NCI-H748 (cell line): ENCODE results near the gene GCNT4.
"Not testable (repeated sequence)": the region's sequence is repeated elsewhere in the genome, so short reads cannot be mapped to it uniquely, and the experiment has no call there.

Experiments used
- DNase-seq: peaks from one replicate; lab custom pipeline; 2025; ENCODE audit not compliant: unreplicated experiment; lab: John Stamatoyannopoulos, UW

Gene GCNT4, protein sequence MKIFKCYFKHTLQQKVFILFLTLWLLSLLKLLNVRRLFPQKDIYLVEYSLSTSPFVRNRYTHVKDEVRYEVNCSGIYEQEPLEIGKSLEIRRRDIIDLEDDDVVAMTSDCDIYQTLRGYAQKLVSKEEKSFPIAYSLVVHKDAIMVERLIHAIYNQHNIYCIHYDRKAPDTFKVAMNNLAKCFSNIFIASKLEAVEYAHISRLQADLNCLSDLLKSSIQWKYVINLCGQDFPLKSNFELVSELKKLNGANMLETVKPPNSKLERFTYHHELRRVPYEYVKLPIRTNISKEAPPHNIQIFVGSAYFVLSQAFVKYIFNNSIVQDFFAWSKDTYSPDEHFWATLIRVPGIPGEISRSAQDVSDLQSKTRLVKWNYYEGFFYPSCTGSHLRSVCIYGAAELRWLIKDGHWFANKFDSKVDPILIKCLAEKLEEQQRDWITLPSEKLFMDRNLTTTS

DNA sequence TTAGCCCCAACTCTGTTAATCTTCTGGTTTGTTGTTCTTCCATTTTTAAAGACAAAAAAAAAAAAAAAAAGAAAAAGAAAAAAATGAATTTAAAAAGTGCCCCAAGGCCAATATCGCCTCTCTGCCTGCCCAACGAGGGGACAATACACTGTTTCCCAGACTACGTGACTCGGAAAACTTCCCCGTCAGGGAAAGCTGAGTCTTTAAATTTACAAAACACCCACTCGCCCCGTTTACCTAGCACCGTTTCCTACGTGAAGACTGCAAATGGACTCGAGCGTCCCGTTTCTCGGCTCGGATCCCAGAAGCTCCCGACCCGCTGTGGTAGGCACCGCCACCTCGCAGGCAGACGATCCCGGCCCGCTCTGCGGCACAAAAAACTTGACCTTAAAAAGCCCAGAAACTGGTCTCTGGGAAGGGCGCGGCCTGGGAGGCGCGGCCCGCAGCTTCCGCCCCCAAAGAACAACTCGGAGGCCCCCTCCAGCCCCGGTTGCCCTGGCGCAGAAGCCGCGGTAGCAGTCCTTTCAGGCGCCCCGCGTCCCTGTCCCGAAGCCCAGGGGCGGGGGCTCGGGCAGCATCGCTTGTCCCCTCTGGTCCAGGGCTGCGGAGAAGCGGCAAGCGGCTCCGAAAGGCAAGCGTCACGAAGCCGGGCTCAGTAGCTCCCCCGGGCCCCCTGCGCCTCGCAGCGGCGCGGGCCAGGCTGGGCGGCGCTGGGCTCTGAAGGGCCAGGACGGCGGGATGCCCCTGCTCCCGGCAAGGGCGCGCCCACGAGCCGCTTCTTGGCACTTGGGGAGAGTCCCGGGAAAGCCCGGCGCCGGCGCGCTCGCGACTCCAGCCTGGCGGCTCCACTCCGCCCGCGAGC, at the start of gene GCNT4:
Gene GCNT4 (minus strand): TSS at position 367 of the 862 bp plus-strand sequence. CDS start 22,521 bp downstream, outside the sequence.
- peak; percentile 57 for DNase-seq

DNA sequence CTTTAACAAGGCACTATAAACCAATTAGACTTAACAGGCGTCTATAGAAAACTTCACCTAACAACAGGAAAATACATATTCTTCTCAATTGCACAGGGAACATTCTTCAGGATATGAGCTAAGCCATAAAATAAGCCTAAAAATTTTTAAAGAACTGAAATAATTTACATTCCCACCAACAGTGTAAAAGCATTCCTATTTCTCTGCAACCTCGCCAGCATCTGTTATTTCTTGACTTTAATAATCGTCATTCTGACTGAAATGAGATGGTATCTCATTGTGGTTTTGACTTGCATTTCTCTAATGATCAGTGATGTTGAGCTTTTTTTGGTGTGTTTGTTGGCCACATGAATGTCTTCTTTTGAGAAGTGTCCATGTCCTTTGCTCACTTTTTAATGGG, 43.6 kb upstream of the GCNT4 start:
- not testable (repeated sequence) for DNase-seq

DNA sequence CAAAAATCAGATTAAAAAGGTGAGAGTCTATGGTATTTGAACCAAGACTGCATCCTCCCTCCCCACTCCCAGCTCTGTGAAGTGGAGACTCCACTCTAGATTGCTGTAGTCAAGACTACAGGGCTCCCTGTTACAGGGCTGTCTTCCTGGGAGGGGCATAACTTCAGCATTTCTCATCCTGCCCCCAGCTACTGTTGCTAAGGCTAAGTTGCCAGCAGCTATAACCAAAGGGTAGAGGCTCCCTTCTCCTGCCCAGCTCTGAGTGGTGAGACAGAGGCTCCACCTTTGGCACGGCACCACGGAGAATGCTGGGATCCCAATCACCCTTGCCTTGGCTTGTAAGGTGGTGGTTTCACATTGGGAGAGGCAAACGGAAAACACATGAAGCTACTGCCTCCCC, 39.2 kb upstream of the GCNT4 start:
- no peak for DNase-seq

DNA sequence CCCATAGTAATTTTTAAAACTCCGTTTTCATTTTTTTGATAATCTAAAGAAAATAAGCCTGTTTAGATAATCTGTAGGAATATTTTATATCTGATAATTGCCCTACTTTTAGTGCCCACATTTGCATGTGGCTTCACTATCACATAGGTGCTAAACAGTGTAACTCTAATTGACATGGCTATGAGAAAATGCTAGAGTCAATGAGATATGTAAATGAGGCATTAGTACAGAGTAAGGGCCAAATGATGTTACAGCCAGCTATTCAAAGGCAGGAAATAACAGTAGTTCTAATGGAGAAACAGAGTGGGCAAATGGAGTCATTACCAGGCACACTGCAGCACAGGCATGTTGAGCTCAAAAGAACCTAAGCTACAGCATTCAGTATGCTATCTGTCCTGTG, 37.3 kb upstream of the GCNT4 start:
- no peak for DNase-seq

DNA sequence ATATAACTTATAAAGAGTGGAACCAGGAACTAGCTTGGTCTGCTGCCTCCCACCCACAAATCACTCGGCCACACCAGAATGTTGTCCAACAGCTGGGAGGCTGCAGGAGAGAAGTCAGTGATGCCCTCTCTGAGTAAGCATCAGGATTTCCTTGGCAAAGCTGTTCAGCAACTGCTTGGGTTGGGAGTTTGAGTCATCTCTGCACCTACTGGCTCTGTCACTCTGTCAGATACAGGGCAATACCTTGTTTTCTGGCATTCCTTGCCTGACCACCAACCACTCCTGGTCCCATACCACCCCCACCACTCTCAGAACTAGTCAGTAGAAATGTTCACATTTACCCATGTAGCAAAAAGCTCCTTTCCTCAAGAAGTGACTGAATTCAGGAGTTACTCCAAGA, 36.8 kb upstream of the GCNT4 start:
- DNase-seq, result no peak

DNA sequence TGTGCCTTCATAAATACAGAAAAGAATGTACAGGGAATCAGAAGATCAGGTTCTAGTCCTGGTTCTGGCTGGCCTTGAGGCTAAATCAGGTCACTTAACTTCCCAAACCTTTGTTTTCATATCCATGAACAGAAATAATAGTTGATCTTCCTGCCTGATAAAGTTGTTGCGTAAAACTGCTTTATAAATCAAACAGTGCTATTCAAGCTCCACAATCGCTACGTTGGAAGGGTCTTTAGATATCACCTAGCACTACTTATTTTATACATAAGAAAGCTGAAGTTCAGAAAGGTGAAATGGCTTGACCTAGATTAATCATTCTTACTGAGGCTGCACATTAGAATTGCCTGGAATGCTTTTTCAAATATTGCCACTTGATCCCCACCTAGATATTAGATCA, 36.3 kb upstream of the GCNT4 start:
- DNase-seq, result no peak

DNA sequence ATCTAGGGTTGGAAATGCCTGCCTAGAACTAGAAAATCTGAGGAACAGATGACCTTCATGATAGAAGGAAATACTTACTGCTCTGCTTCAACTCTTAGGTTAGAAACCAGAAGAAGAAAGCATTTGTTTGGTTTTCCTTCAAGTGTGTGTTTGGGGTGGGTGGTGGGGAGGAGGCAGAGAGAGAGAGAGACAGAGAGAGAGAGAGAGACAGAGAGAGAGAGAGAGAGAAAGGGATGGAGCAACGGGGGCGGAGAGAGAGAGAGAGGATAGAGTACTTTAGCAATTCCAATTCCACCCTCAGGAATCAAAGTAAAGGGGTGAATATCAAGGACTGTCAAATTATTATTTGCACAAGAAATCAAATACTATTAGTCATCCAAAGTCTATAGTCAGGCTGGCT, 29.2 kb upstream of the GCNT4 start:
- DNase-seq, result no peak

DNA sequence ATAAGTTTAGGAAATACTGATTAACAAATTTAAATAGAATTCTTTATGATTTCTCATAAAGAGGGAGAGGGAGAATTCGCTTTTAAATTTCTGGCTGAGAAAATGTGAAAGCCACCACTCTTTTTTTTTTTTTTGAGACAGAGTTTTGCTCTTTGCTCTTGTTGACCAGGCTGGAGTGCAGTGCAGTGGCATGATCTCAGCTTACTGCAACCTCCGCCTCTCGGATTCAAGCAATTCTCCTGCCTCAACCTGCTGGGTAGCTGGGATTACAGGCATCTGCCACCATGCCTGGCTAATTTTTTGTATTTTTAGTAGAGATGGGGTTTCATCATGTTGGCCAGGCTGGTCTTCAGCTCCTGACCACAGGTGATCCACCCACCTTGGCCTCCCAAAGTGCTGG, 27.0 kb upstream of the GCNT4 start:
- not testable (repeated sequence) for DNase-seq

DNA sequence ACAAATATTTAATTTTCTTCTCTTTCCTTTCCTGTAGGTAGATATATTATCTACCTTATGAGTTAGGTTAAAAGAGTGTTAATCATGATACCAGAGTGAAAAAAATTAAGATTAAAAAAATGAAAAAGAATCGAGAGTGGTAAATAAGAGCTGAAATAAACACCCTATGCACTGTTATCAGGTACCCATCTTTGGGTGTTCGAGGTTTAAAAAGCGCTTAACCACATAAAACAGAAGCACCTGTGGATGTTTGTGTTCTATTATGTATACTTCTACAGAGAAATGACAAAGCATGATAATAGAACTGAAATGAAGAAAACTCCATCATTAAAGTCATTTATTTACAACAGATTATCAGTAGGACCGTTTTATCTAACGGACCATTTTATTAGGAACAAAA, 25.7 kb upstream of the GCNT4 start:
- DNase-seq, result no peak

DNA sequence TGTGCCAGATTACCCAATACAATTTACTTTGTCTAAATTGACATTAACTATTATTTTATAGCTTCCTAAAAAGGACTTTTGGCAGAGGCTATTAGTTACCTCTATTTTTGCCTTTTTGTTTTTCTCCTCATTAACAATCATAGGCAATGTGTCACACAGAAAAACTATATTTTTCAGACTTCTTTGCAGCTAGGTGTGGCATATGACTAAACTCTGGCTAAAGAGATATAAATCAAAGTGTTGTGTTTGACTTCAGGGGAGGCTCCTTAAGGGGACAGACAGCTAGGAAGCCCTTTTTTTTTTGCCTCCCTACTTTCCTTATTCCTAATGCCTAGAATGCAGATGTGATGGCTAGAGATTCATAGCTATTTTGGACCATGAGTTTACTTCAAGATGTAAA, 19.7 kb upstream of the GCNT4 start:
- DNase-seq, result no peak

DNA sequence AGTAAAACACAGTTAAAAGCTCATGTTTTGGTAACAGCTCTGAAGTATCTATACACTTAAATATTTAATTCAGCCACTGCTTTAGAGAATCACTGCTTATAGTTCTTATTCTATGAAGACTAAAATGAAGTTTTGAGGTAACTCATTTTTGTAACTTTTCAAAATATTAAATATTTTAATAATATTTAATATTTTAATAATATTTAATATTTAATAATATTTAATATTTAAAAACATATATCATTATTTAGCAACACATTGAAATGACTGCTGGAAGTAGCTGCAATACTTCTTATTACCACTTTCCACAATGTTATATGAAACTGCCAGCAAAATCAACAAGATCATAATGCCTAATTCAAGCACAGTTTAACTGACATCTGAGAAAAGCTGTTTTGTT, 18.7 kb upstream of the GCNT4 start:
- DNase-seq, result no peak

DNA sequence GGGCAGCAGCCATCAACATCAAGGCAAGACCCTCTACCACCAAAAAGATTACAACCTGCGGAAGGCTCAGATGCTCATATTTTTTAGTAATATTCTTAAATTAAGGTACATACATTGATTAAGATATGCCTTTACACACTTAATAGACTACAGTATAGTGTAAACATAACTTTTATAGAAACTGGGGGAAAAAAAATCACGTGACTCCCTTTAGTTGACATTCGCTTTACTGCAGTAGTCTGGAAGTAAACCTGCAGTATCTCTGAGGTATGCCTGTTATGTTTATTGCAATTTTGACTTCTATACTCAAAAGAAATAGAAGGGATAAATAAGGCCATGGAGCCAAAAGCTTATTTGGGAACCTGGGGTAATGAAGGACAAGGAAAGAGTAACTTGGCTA, 15.1 kb upstream of the GCNT4 start:
- DNase-seq, result no peak

DNA sequence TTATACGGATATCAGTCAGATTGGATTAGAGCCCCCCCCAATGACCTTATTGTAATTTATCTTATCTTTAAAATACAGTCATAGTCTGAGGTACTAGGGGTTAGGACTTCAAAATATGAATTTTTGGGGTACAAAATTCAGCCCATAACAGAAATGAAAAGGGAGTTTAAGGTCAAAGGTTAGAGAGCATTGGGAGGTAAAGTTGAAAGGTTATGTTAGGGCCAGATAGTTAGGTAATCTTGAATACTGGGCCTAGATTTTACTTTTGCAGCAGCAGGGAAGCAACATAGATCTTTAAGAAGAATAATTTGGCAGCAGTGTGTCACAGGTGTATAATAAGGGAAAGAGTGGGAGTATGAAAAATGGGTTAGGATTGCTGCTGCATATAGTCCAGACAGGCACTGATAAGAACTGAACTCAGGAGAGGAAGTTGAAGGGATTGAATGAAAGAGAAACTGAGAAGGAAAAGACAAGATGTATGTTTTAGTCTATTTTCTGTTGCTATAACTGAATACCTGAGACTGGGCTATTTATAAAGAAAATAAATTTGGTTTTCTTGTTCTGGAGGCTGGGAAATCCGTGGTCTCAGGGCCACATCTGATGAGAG, 10.7 kb upstream of the GCNT4 start:
- no peak for DNase-seq

DNA sequence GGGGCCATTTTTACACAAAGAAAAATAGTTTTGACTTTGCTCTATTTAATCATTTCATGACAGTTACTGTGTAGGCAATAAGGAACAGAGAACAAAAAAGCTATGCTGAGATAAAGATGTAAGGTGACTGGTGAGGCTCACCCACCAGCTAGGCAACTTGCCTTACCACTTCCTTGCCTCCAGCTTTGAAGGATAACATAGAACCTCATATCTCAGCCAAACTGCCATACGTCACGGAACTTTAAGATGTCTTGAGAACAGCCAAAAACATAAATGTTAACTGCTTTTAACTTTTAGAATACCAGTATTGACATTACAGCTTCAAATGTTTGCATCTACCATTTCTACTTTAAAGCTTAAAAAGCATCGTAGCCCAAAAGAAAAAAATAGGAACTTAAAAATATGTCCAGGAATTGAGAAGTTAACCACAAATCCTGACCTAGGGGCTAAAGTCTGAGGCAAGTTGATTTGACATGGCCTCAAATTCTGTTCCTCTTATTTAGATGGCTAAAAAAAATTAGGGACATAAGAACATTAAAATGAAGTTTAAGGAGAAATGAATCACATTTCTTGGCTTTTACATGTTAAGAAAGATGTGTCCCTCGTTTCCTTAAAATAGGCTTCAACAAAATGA, 7.7 kb upstream of the GCNT4 start:
- DNase-seq, result no peak

DNA sequence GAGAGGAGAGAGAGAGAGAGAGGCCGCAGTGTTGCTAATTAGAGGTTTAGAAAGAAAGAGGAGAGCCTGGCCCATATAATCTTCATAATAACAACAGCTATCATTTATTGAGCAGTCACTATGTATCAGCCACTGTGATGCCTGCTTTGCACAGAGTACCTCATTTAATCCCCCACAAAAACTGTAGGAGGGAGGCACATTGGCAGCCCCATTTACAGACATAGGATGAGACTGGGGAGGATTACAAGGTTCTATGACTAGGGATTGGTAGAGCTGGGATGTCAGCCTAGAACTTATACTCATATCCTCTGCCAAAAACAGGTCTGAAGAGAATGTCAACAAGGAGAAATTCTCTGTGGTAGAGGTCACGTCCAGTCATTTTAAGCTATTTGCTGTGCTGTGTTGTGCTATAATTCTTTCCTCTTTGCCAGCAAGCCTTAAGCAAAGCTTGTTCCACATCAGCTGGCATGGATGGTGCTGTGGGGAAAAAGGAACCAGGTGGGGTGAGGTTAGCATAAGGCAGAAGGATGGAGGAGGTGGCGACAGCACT, 6.7 kb upstream of the GCNT4 start:
- DNase-seq, result no peak

DNA sequence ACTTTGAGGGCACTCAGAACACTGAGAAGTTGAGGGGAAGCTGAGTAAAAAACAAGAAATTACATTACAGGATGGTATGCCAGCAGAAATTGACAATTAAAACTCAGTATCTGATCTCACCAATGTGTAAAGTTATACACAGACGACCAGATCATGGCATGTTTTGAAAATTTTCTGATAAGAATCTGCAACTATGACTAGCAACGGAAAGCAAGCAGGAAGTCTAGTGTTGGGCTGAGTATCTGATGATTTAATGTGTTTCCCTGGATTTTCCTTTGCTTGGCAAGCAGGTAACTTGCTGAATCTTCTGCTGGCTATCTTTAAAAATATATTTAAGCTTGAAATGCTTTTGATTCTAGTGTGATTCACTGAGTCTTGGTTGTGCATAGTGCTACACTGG, 5.2 kb upstream of the GCNT4 start:
- DNase-seq, result no peak

DNA sequence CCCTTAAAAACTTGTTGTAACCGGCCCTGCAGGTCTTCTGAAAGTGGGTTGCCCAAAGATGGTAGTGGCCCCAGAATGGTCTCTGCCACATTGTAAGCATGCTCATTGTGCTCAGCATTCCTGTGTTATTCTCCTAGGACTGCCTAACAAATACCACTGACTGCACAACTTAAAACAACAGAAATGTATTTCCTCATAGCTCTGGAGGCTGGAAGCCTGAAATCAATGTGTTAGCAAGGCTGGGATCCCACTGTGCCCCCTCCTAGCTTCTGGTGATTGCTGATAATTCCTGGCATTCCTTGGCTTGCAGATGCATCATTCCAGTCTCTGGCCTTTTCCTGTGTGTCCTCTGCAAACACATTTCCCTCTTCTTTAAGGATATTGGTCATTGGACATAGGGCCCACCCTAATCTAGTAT, 3.4 kb upstream of the GCNT4 start:
- no peak for DNase-seq

DNA sequence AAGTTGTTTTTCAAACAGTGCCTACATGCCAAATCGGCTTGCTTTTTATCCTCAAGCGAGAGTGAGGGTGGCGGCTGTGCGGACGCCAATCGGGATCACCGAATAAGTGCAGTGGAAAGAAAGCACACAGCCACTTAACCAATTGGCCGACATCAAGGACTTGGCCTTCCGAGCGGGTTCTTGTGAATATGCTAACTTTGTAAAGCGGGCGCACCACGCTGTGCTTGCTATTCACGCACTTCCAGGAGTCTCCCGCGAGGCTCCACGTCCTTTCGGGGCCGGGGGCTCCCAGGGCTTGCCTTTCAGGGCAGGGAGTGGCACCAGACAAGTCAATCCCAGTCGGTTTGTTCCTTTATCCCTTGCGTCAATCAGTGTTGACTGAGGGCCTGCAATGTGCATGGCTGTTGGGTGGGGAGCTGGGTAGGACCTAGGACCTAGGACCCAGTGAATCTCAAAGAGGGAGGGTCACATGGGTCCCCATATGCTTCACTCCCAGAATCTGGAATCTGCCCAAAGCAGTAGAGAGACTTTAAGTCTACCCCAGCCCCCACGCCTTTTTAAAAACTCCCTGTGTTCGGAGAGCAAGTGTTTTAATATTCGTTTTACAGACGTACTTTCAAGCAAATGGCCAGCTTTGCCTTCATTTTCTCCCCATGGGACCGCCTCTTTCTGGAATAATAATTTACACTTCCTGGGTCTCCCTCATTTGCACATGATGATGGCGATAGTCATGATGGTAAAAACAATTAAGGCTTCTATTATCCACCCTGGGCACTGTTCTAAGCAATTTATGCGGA, 2.0 kb upstream of the GCNT4 start:
- DNase-seq, result peak; percentile 65

DNA sequence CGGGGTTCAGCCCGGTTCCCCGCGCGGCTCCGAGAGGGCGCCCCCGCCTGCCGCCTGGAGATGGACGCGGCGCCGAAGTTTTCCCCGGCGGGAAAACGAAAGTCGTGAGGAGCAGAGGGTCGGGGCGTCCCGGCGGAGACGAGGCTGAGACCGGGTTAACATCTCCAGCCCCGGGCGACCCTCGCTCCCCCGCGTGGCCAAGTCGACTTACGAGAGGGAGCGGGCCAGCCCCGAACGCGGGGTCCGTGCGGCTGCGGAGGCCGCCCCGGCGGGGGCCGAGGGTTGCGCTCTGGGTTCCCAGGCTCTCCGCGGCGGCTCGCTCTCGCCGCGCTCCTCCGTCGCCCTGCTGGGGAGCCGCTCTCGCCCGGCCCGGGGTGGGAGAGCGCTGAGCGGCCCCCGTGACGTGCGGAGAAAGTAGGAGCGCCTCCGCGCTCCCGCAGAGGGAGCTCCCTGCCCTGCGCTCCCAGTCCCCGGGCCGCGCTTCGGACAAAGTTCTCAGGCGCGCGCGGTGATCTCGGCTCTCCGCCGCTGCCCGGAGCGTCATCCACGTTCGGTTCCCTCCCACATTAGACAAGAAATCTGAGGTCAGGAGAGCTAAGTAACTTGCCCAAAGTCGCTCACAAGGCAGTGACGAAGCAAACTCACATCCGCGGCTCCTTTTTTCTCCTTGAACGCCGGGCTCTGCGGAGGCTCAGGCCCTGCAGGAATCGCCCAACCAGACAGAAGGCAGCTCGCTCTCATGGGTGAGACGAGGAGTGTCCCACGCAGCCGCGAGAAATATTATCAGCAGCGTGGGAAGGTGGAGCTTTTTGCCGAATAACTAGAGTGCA, 1.2 kb upstream of the GCNT4 start:
- DNase-seq, result peak; percentile 69

DNA sequence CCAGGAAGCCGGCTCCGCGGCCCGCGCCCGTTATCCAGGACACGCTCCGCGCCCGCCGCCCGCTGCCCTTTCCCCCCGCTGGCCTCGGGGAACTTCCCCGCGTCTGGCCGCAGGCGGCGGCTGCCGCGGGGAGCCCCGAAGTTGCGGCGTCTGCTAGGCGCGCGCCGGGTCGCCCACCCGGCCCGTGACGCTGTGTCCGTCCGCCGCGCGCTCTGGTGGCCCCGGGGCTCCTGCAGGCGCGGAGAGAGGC, 621 bp upstream of the GCNT4 start:
- peak; percentile 57 for DNase-seq
